Activated T-cell treated with anti-CD3 and anti-CD28 coated beads for 4 hours (primary cell): ENCODE data around the gene AOC1.
A peak's percentile ranks its signal among the peaks of the same experiment; 100 is the strongest.
"Not testable (repeated sequence)": the region's sequence is repeated elsewhere in the genome, so short reads cannot be mapped to it uniquely, and the experiment has no call there.

ENCODE experiments used
- DNase-seq: peaks from one replicate; pipeline ENCODE4 v3.0.0-alpha.2; 2020

The AOC1 gene

GRCh38 chr7:150898475-150899011 is 46.2 kb downstream of the AOC1 start:
- DNase-seq, result peak; percentile 72

GRCh38 chr7:150900675-150901074 is 48.4 kb downstream of the AOC1 start:
- DNase-seq, result no peak

GRCh38 chr7:150901160-150902035 is 49.1 kb downstream of the AOC1 start:
- DNase-seq, result no peak

- no peak for DNase-seq
These were observed 50.0 kb downstream of the AOC1 start for GRCh38 chr7:150902078-150903033.

GRCh38 chr7:150903606-150904005 is 51.3 kb downstream of the AOC1 start:
- DNase-seq, result no peak

- DNase-seq, result no peak
These were observed 51.9 kb downstream of the AOC1 start for GRCh38 chr7:150904011-150904909.

GRCh38 chr7:150908173-150908572 is 55.9 kb downstream of the AOC1 start:
- no peak for DNase-seq

- DNase-seq, result no peak
These were observed 57.1 kb downstream of the AOC1 start for GRCh38 chr7:150909200-150909995.

GRCh38 chr7:150910305-150910995 is 58.1 kb downstream of the AOC1 start:
- not testable (repeated sequence) for DNase-seq

GRCh38 chr7:150910996-150911422 is 58.7 kb downstream of the AOC1 start:
- DNase-seq, result no peak
